Memory B cell (primary cell): ENCODE results near the gene CHST15.

Experiments used
- ATAC-seq: fragments of 150-1000 bp; cut with Tn5 transposase; 2 replicates; pipeline ENCODE4 v1.10.0; 2021; ENCODE audit warnings: low read depth, mild to moderate bottlenecking, moderate library complexity
- DNase-seq, 2 donors: peaks; one replicate each; pipeline ENCODE4 v3.0.0; 2022; ENCODE audit warnings: low spot score in 2 of 2
- H3K27ac Mint-ChIP-seq: one replicate; pipeline ENCODE4 v1.8.0; 2022; ENCODE audit warnings: mild to moderate bottlenecking, moderate library complexity, mixed read lengths
- H3K27me3 Mint-ChIP-seq: one replicate; pipeline ENCODE4 v1.8.0; 2022; ENCODE audit warnings: mixed read lengths
- H3K36me3 Mint-ChIP-seq: one replicate; pipeline ENCODE4 v1.8.0; 2022; ENCODE audit warnings: mild to moderate bottlenecking, mixed read lengths
- H3K4me1 Mint-ChIP-seq: one replicate; pipeline ENCODE4 v1.8.0; 2022; ENCODE audit warnings: mixed read lengths
- H3K4me3 Mint-ChIP-seq: one replicate; pipeline ENCODE4 v1.8.0; 2022; ENCODE audit warnings: mild to moderate bottlenecking, moderate library complexity, mixed read lengths
- H3K9me3 Mint-ChIP-seq: one replicate; pipeline ENCODE4 v1.8.0; 2022; ENCODE audit warnings: mixed read lengths

CHST15 gene

GRCh38 chr10:124018886-124019525 is 74.4 kb downstream of the CHST15 start:
- Mint-ChIP-seq H3K27me3 (no peaks in the 10 kb centered on the region), H3K9me3 (peaks cover 3% of the 10 kb centered on the region), H3K36me3 (peaks cover 30% of the 10 kb centered on the region), H3K4me1 (peaks cover 3% of the 10 kb centered on the region), H3K4me3 (no peak overlapping the region), H3K27ac (no peak overlapping the region)
- ATAC-seq (no peak), DNase-seq (no peak)

- no peak for DNase-seq
- Mint-ChIP-seq H3K27ac (peak overlapping the region; percentile 60), H3K36me3 (peaks cover 37% of the 10 kb centered on the region), H3K9me3 (peaks cover 7% of the 10 kb centered on the region), H3K4me3 (no peak overlapping the region), H3K27me3 (no peaks in the 10 kb centered on the region), H3K4me1 (no peaks in the 10 kb centered on the region)
- ATAC-seq: no peak
Measured at GRCh38 chr10:124017729-124018128, 75.7 kb downstream of the CHST15 start.

- ATAC-seq (no peak), DNase-seq (no peak)
- H3K4me3 Mint-ChIP-seq: no peak overlapping the region
- H3K27me3 Mint-ChIP-seq: no peaks in the 10 kb centered on the region
- no peak overlapping the region for H3K27ac Mint-ChIP-seq
- H3K9me3 Mint-ChIP-seq: peaks cover 7% of the 10 kb centered on the region
- no peaks in the 10 kb centered on the region for H3K4me1 Mint-ChIP-seq
- peaks cover 41% of the 10 kb centered on the region for H3K36me3 Mint-ChIP-seq
Measured at GRCh38 chr10:124016804-124017375, 76.5 kb downstream of the CHST15 start.

GRCh38 chr10:124015991-124016390 is 77.4 kb downstream of the CHST15 start:
- peaks cover 39% of the 10 kb centered on the region for H3K36me3 Mint-ChIP-seq

GRCh38 chr10:124014416-124015154 is 78.8 kb downstream of the CHST15 start:
- peaks cover 31% of the 10 kb centered on the region for H3K36me3 Mint-ChIP-seq
- DNase-seq (no peak), ATAC-seq (no peak)
- H3K27ac Mint-ChIP-seq: peak overlapping the region; percentile 15
- H3K4me1 Mint-ChIP-seq: no peaks in the 10 kb centered on the region
- peaks cover 7% of the 10 kb centered on the region for H3K9me3 Mint-ChIP-seq
- no peak overlapping the region for H3K4me3 Mint-ChIP-seq
- no peaks in the 10 kb centered on the region for H3K27me3 Mint-ChIP-seq

More at GRCh38 chr10:124015991-124016390, 77.4 kb downstream of the CHST15 start:
- Mint-ChIP-seq H3K27me3 (no peaks in the 10 kb centered on the region), H3K4me1 (no peaks in the 10 kb centered on the region), H3K27ac (no peak overlapping the region), H3K9me3 (peaks cover 7% of the 10 kb centered on the region), H3K4me3 (no peak overlapping the region)
- ATAC-seq: no peak
- no peak for DNase-seq

- no peaks in the 10 kb centered on the region for H3K4me1 Mint-ChIP-seq
- no peak overlapping the region for H3K4me3 Mint-ChIP-seq
- H3K9me3 Mint-ChIP-seq: peaks cover 7% of the 10 kb centered on the region
- H3K36me3 Mint-ChIP-seq: peaks cover 34% of the 10 kb centered on the region
- DNase-seq (no peak), ATAC-seq (no peak)
- H3K27me3 Mint-ChIP-seq: no peaks in the 10 kb centered on the region
- peak overlapping the region; percentile 15 for H3K27ac Mint-ChIP-seq
Measured at GRCh38 chr10:124013916-124014315, 79.5 kb downstream of the CHST15 start.

- peaks cover 38% of the 10 kb centered on the region for H3K36me3 Mint-ChIP-seq
- H3K4me1 Mint-ChIP-seq: no peaks in the 10 kb centered on the region
- no peaks in the 10 kb centered on the region for H3K27me3 Mint-ChIP-seq
- H3K9me3 Mint-ChIP-seq: peaks cover 7% of the 10 kb centered on the region
- no peak for DNase-seq
- H3K27ac Mint-ChIP-seq: peak overlapping the region; percentile 43
- ATAC-seq: no peak
- no peak overlapping the region for H3K4me3 Mint-ChIP-seq
Measured at GRCh38 chr10:124012991-124013390, 80.4 kb downstream of the CHST15 start.

GRCh38 chr10:124012583-124012982 is 80.8 kb downstream of the CHST15 start:
- Mint-ChIP-seq H3K27ac (peak overlapping the region; percentile 20), H3K36me3 (peaks cover 38% of the 10 kb centered on the region), H3K27me3 (no peaks in the 10 kb centered on the region), H3K4me3 (no peak overlapping the region), H3K4me1 (no peaks in the 10 kb centered on the region), H3K9me3 (peaks cover 7% of the 10 kb centered on the region)
- ATAC-seq: no peak
- DNase-seq: no peak

GRCh38 chr10:124012066-124012465 is 81.3 kb downstream of the CHST15 start:
- H3K4me1 Mint-ChIP-seq: no peaks in the 10 kb centered on the region
- no peaks in the 10 kb centered on the region for H3K27me3 Mint-ChIP-seq
- ATAC-seq (no peak), DNase-seq (no peak)
- H3K9me3 Mint-ChIP-seq: peaks cover 7% of the 10 kb centered on the region
- no peak overlapping the region for H3K27ac Mint-ChIP-seq
- H3K36me3 Mint-ChIP-seq: peaks cover 38% of the 10 kb centered on the region
- no peak overlapping the region for H3K4me3 Mint-ChIP-seq

- ATAC-seq (no peak), DNase-seq (no peak)
- Mint-ChIP-seq H3K27me3 (no peaks in the 10 kb centered on the region), H3K36me3 (peaks cover 42% of the 10 kb centered on the region), H3K4me1 (no peaks in the 10 kb centered on the region), H3K4me3 (no peak overlapping the region), H3K27ac (no peak overlapping the region), H3K9me3 (peaks cover 7% of the 10 kb centered on the region)
Measured at GRCh38 chr10:124011464-124011863, 81.9 kb downstream of the CHST15 start.

GRCh38 chr10:124010563-124011131 is 82.8 kb downstream of the CHST15 start:
- no peaks in the 10 kb centered on the region for H3K27me3 Mint-ChIP-seq
- peaks cover 7% of the 10 kb centered on the region for H3K9me3 Mint-ChIP-seq
- no peak overlapping the region for H3K27ac Mint-ChIP-seq
- DNase-seq (no peak), ATAC-seq (no peak)
- H3K4me3 Mint-ChIP-seq: no peak overlapping the region
- peaks cover 42% of the 10 kb centered on the region for H3K36me3 Mint-ChIP-seq
- no peaks in the 10 kb centered on the region for H3K4me1 Mint-ChIP-seq

- no peaks in the 10 kb centered on the region for H3K27me3 Mint-ChIP-seq
- no peak overlapping the region for H3K27ac Mint-ChIP-seq
- ATAC-seq (no peak), DNase-seq (no peak)
- H3K36me3 Mint-ChIP-seq: peaks cover 39% of the 10 kb centered on the region
- H3K4me3 Mint-ChIP-seq: no peak overlapping the region
- H3K9me3 Mint-ChIP-seq: peaks cover 7% of the 10 kb centered on the region
- H3K4me1 Mint-ChIP-seq: no peaks in the 10 kb centered on the region
Measured at GRCh38 chr10:124010024-124010423, 83.4 kb downstream of the CHST15 start.

GRCh38 chr10:124009231-124010015 is 84.0 kb downstream of the CHST15 start:
- Mint-ChIP-seq H3K27me3 (no peaks in the 10 kb centered on the region), H3K36me3 (peaks cover 39% of the 10 kb centered on the region), H3K4me3 (no peak overlapping the region), H3K9me3 (peaks cover 7% of the 10 kb centered on the region), H3K27ac (no peak overlapping the region), H3K4me1 (no peaks in the 10 kb centered on the region)
- ATAC-seq (no peak), DNase-seq (no peak)

- H3K36me3 Mint-ChIP-seq: peaks cover 32% of the 10 kb centered on the region
- H3K4me3 Mint-ChIP-seq: no peak overlapping the region
- DNase-seq (no peak), ATAC-seq (no peak)
- H3K27me3 Mint-ChIP-seq: no peaks in the 10 kb centered on the region
- H3K4me1 Mint-ChIP-seq: no peaks in the 10 kb centered on the region
- no peak overlapping the region for H3K27ac Mint-ChIP-seq
- peaks cover under 1% of the 10 kb centered on the region for H3K9me3 Mint-ChIP-seq
Measured at GRCh38 chr10:124008681-124009080, 84.7 kb downstream of the CHST15 start.
